ENCODE results near the gene RUSF1.
A peak's percentile ranks its signal among the peaks of the same experiment; 100 is the strongest.

GRCh38 chr16:31477220-31478216 lies 30.7 kb downstream of the RUSF1 start:
- TF ChIP-seq MLLT1 (IDR thresholded peaks at IDR 0.05) (no peak), MAZ (CRISPR knock-in tag; conservative IDR thresholded peaks at IDR 0.05 in 1 of 2, IDR thresholded peaks at IDR 0.05 in 1 of 2) (peak; percentile 12 to 81), GABPB1 (CRISPR knock-in tag; IDR thresholded peaks at IDR 0.05) (no peak), TAF1 (IDR thresholded peaks at IDR 0.05; ENCODE audit: control insufficient read depth, extremely low read depth, insufficient read depth, low read length, severe bottlenecking) (peak; percentile 32), ERF (CRISPR knock-in tag; IDR thresholded peaks at IDR 0.05) (peak; percentile 75; the same call in 1 of the 2 replicates), CTCF (IDR thresholded peaks at IDR 0.05 in 2 of 3, conservative IDR thresholded peaks at IDR 0.05 in 1 of 3; ENCODE audit: insufficient read depth in 2 of 3, low read depth in 1 of 3, low read length in 3 of 3) (peak; percentile 64 to 86 (median 79)), ZNF239 (CRISPR knock-in tag; IDR thresholded peaks at IDR 0.05) (no peak), HDAC2 (IDR thresholded peaks at IDR 0.05) (no peak; the same call in 1 of the 2 replicates), MAX (CRISPR knock-in tag; IDR thresholded peaks at IDR 0.05) (peak; percentile 81; the same call in 1 of the 2 replicates), RCOR1 (IDR thresholded peaks at IDR 0.05; ENCODE audit: borderline replicate concordance in 1 of 2, low read depth in 2 of 2, low read length in 2 of 2) (peak in 1 of 2 experiments; percentile 46; a peak in 1 of 4 replicates)

Measured in K562 (cell line).